NCI-H2196 treated with DMSO at 0.1 percent for 48 hours (cell line): ENCODE data around the gene TPSB2.
A peak's percentile ranks its signal among the peaks of the same experiment; 100 is the strongest.
"Not testable (repeated sequence)": the region's sequence is repeated elsewhere in the genome, so short reads cannot be mapped to it uniquely, and the experiment has no call there.

Source experiments
- DNase-seq: peaks from one replicate; lab custom pipeline; 2025; ENCODE audit not compliant: unreplicated experiment; lab: John Stamatoyannopoulos, UW

The TPSB2 gene

GRCh38 chr16:1230084-1230470, at the start of gene TPSB2:
Gene TPSB2 (minus strand): TSS chr16:1230184. CDS start chr16:1229951, 233 bp downstream.
- not testable (repeated sequence) for DNase-seq

GRCh38 chr16:1279081-1279944, 49.3 kb upstream of the TPSB2 start:
- no peak for DNase-seq

- DNase-seq: no peak
Measured at GRCh38 chr16:1278477-1278876, 48.5 kb upstream of the TPSB2 start.

GRCh38 chr16:1277617-1278282, 47.8 kb upstream of the TPSB2 start:
- DNase-seq: no peak

- DNase-seq: no peak
Measured at GRCh38 chr16:1277151-1277598, 47.2 kb upstream of the TPSB2 start.

- no peak for DNase-seq
Measured at GRCh38 chr16:1276580-1276878, 46.5 kb upstream of the TPSB2 start.

GRCh38 chr16:1275791-1276579, 46.0 kb upstream of the TPSB2 start:
- no peak for DNase-seq

- no peak for DNase-seq
Measured at GRCh38 chr16:1274767-1275166, 44.8 kb upstream of the TPSB2 start.

GRCh38 chr16:1273816-1274215, 43.8 kb upstream of the TPSB2 start:
- no peak for DNase-seq

- DNase-seq: no peak
Measured at GRCh38 chr16:1272453-1273198, 42.6 kb upstream of the TPSB2 start.

- peak; percentile 78 for DNase-seq
Measured at GRCh38 chr16:1271724-1272413, 41.9 kb upstream of the TPSB2 start.

- no peak for DNase-seq
Measured at GRCh38 chr16:1271380-1271723, 41.4 kb upstream of the TPSB2 start.

- DNase-seq: not testable (repeated sequence)
Measured at GRCh38 chr16:1269418-1269817, 39.4 kb upstream of the TPSB2 start.

GRCh38 chr16:1265826-1266225, 35.8 kb upstream of the TPSB2 start:
- no peak for DNase-seq

GRCh38 chr16:1265090-1265630, 35.2 kb upstream of the TPSB2 start:
- no peak for DNase-seq

GRCh38 chr16:1264345-1265089, 34.5 kb upstream of the TPSB2 start:
- DNase-seq: no peak

- DNase-seq: no peak
Measured at GRCh38 chr16:1263591-1264344, 33.8 kb upstream of the TPSB2 start.

- DNase-seq: no peak
Measured at GRCh38 chr16:1262846-1263221, 32.9 kb upstream of the TPSB2 start.
